IMR-90 (cell line): ENCODE results near the gene SH3RF3. TPM values are rescaled to one million over a fixed set of nuclear protein-coding genes. Genes with fewer than 3 reads are reported as not detected.

ENCODE experiments used
- ATAC-seq: fragments of 200-7000 bp; cut with Tn5 transposase; 2 replicates; pipeline ENCODE4 v1.9.1; 2020; ENCODE audit warnings: low read depth, mild to moderate bottlenecking, moderate library complexity
- BruUV-seq: library from RNA; stranded (reverse); fragments of 400-500 nt; replicated peaks from 2 replicates; lab custom pipeline; 2021; lab: Mats Ljungman, UMichigan
- CTCF ChIA-PET: fragments of 300-600 bp; formaldehyde crosslinking; extraction: SDS; loops from one replicate; lab custom pipeline; 2021; ENCODE audit warnings: antibody characterized with exemption; lab: Yijun Ruan, JAX
- POLR2A ChIA-PET: fragments of 300-600 bp; sonication (Branson Sonifier 250); formaldehyde crosslinking; loops from one replicate; lab custom pipeline; 2022; ENCODE audit warnings: antibody characterized with exemption; ENCODE audit not compliant: unreplicated experiment; lab: Charles Lee
- DNase-seq: peaks from one replicate; pipeline ENCODE4 v3.0.0; 2013
- H2AFZ ChIP-seq: replicated peaks from 2 replicates; pipeline ENCODE3; 2013; ENCODE audit warnings: low read length, mild to moderate bottlenecking; ENCODE audit not compliant: poor library complexity
- H2AK5ac ChIP-seq: 2 replicates; pipeline ENCODE4 v1.6.1; 2013; ENCODE audit warnings: low read depth, low read length, inconsistent platforms
- H2AK9ac ChIP-seq: replicated peaks from 2 replicates; pipeline ENCODE3; 2013; ENCODE audit warnings: mild to moderate bottlenecking, low read depth, low read length, moderate library complexity; ENCODE audit not compliant: poor library complexity
- H2BK120ac ChIP-seq: 2 replicates; pipeline ENCODE4 v1.6.1; 2013; ENCODE audit warnings: low read depth, low read length, inconsistent platforms
- H2BK15ac ChIP-seq: 3 replicates; pipeline ENCODE4 v1.6.1; 2013; ENCODE audit warnings: low read depth, low read length, inconsistent platforms
- H2BK20ac ChIP-seq: 2 replicates; pipeline ENCODE4 v1.6.1; 2013; ENCODE audit warnings: low read depth, mild to moderate bottlenecking, inconsistent platforms, low read length, moderate library complexity
- H2BK5ac ChIP-seq: 2 replicates; pipeline ENCODE4 v1.6.1; 2013; ENCODE audit warnings: mild to moderate bottlenecking, low read depth, low read length, inconsistent platforms; ENCODE audit not compliant: poor library complexity, severe bottlenecking
- H3K14ac ChIP-seq: replicated peaks from 2 replicates; pipeline ENCODE4 v1.6.1; 2013; ENCODE audit warnings: low read depth, low read length, inconsistent platforms
- H3K18ac ChIP-seq: 2 replicates; pipeline ENCODE4 v1.6.1; 2013; ENCODE audit warnings: low read depth, low read length, control low read depth
- H3K23ac ChIP-seq: 2 replicates; pipeline ENCODE4 v1.6.1; 2013; ENCODE audit warnings: low read depth, low read length, inconsistent platforms
- H3K27ac ChIP-seq: 2 replicates; pipeline ENCODE4 v1.5.1; 2013; ENCODE audit warnings: mild to moderate bottlenecking, control low read depth, low read length; ENCODE audit not compliant: insufficient read depth
- H3K27me3 ChIP-seq: 2 replicates; pipeline ENCODE4 v1.6.1; 2013; ENCODE audit warnings: low read length; ENCODE audit not compliant: control insufficient read depth, insufficient read depth
- H3K36me3 ChIP-seq: 2 replicates; pipeline ENCODE4 v1.6.1; 2013; ENCODE audit warnings: low read length, mixed read lengths; ENCODE audit not compliant: control insufficient read depth, insufficient read depth
- H3K4ac ChIP-seq: 2 replicates; pipeline ENCODE4 v1.6.1; 2013; ENCODE audit warnings: low read depth, low read length, inconsistent platforms
- H3K4me1 ChIP-seq: 2 replicates; pipeline ENCODE4 v1.6.1; 2013; ENCODE audit warnings: low read length, mixed read lengths; ENCODE audit not compliant: control insufficient read depth, insufficient read depth
- H3K4me2 ChIP-seq: 2 replicates; pipeline ENCODE4 v1.6.1; 2013; ENCODE audit warnings: low read depth, mild to moderate bottlenecking, control low read depth, low read length, moderate library complexity
- H3K4me3 ChIP-seq: 2 replicates; pipeline ENCODE4 v1.5.1; 2013; ENCODE audit warnings: low read depth, mild to moderate bottlenecking, control low read depth, low read length, moderate library complexity; ENCODE audit not compliant: insufficient read depth
- H3K56ac ChIP-seq: 2 replicates; pipeline ENCODE4 v1.6.1; 2013; ENCODE audit warnings: low read length, inconsistent platforms; ENCODE audit not compliant: insufficient read depth; ENCODE audit errors: extremely low read depth
- H3K79me1 ChIP-seq, 2 experiments: 2 replicates each; pipeline ENCODE4 v1.6.1; 2013; ENCODE audit warnings: low read length in 2 of 2, inconsistent platforms in 1 of 2, low read depth in 1 of 2
- H3K9ac ChIP-seq: 2 replicates; pipeline ENCODE4 v1.6.1; 2013; ENCODE audit warnings: low read depth, low read length, control low read depth
- H3K9me1 ChIP-seq: 2 replicates; pipeline ENCODE4 v1.6.1; 2013; ENCODE audit warnings: low read length, inconsistent platforms; ENCODE audit not compliant: insufficient read depth
- H3K9me3 ChIP-seq: 2 replicates; pipeline ENCODE4 v1.6.1; 2013; ENCODE audit warnings: low read length; ENCODE audit not compliant: control insufficient read depth, insufficient read depth
- H4K20me1 ChIP-seq: 2 replicates; pipeline ENCODE4 v1.6.1; 2013; ENCODE audit warnings: low read length, inconsistent platforms; ENCODE audit not compliant: insufficient read depth
- H4K5ac ChIP-seq: 2 replicates; pipeline ENCODE4 v1.6.1; 2013; ENCODE audit warnings: mild to moderate bottlenecking, low read depth, low read length, control low read depth
- H4K8ac ChIP-seq, 2 experiments: 2 replicates each; pipeline ENCODE4 v1.6.1; 2013; ENCODE audit warnings: low read depth in 2 of 2, low read length in 2 of 2, control low read depth in 1 of 2, inconsistent platforms in 1 of 2
- H4K91ac ChIP-seq: 2 replicates; pipeline ENCODE4 v1.6.1; 2013; ENCODE audit warnings: low read depth, low read length, inconsistent platforms; ENCODE audit not compliant: insufficient read depth
- MXI1 ChIP-seq: IDR thresholded peaks from 2 replicates; pipeline ENCODE4 v1.6.1; 2012; ENCODE audit warnings: low read depth, mild to moderate bottlenecking, low read length, moderate library complexity, borderline replicate concordance
- RAD21 ChIP-seq: IDR thresholded peaks from 2 replicates; pipeline ENCODE4 v1.6.1; 2012; ENCODE audit warnings: low read length, improper control_type of control experiment
- WGBS, 2 experiments: methylation state at CpG; one replicate each; pipeline versions ENCODE4 v1.1.5 to v1.1.7; 2013; ENCODE audit warnings: missing lambda C conversion rate in 2 of 2; ENCODE audit not compliant: insufficient read length in 1 of 2; ENCODE audit errors: extremely low coverage in 2 of 2; 5-methylcytosine and 5-hydroxymethylcytosine counted together
- dilution Hi-C: fragments of 300-500 bp; cut with HindIII; formaldehyde crosslinking; loops from one replicate; pipeline ENCODE4 v1.14.3; 2018; ENCODE audit warnings: low sequenced_read_pairs; ENCODE audit not compliant: unreplicated experiment
- in situ Hi-C: fragments of 300-500 bp; cut with MboI; formaldehyde crosslinking; loops from 3 replicates; pipeline ENCODE4 v1.14.3; 2019; ENCODE audit warnings: low sequenced_read_pairs, inconsistent platforms, mixed read lengths
- intact Hi-C: fragments of 100-400 bp; cut with micrococcal nuclease; formaldehyde crosslinking; loops from 2 replicates; pipeline ENCODE4 v1.10.0; 2022
- polyA plus RNA-seq, 3 experiments: library from polyadenylated mRNA; depleted of rRNA; stranded (reverse); fragments of >200 nt; gene quantifications; 2 replicates each; pipeline ENCODE4 v1.2.3, GENCODE V29; 2012; ENCODE audit warnings: low replicate concordance in 1 of 3
- total RNA-seq: library from RNA; depleted of rRNA; stranded (reverse); fragments of >200 nt; gene quantifications from 2 replicates; pipeline ENCODE4 v1.2.3, GENCODE V29; 2012
- TF ChIP-seq, protein P1 (sequence below): fragments of 150-350 bp; IDR thresholded peaks from 2 replicates; pipeline ENCODE4 v1.6.1; 2017; ENCODE audit warnings: mild to moderate bottlenecking, antibody characterized with exemption, low read length, low read depth
- TF ChIP-seq, protein P2 (sequence below): conservative IDR thresholded peaks from 2 replicates; pipeline ENCODE4 v1.5.1; 2012; ENCODE audit warnings: mild to moderate bottlenecking, low read depth, low read length, improper control_type of control experiment
- TF ChIP-seq, protein P3 (sequence below): fragments of 150-350 bp; IDR thresholded peaks from 2 replicates; pipeline ENCODE4 v1.6.1; 2016; ENCODE audit warnings: low read depth, mild to moderate bottlenecking, low read length, moderate library complexity, borderline replicate concordance

Gene SH3RF3
- total and polyA plus RNA-seq, 2 of the 4 experiments (the other 2 are of a cell fraction), result 3.4 to 5.3 TPM

DNA sequence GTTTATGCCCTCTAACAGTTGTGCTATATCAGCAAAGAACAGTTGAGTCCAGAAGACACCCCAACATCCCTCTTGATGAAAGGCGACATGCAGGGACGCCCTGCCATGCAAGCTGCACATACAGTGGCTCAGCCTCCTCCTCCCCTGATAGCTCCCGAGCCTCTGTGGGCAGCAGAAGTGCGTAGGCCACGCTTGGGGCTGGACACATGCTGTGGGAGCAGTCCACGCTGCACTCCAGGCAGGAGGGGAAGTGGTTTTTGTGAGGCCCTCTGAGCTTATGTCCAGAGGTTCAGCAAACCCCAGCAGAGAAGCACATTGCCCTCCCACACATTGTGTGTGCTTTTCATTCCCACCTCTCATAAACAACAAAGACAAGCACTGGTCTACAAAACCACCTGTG is 322.7 kb downstream of the SH3RF3 start:
- H3K4me2 ChIP-seq, result no peak overlapping the region
- H3K18ac ChIP-seq, result no peak overlapping the region
- no peak overlapping the region for H2AK5ac ChIP-seq
- no peak overlapping the region for H3K56ac ChIP-seq
- ATAC-seq, result no peak
- no peak overlapping the region for H3K27ac ChIP-seq
- H4K91ac ChIP-seq, result no peak overlapping the region
- intact Hi-C loops, result loop anchor here (2.0 kb wide), 1 partner anchor 19 kb away; no protein-coding TSS in a partner anchor
- no peak overlapping the region for H3K4me3 ChIP-seq
- CTCF ChIA-PET, result no interaction called here
- H2BK20ac ChIP-seq, result no peak overlapping the region
- H3K4ac ChIP-seq, result no peak overlapping the region
- TF ChIP-seq MXI1 (no peak), RAD21 (no peak)
- TF ChIP-seq, protein P1, sequence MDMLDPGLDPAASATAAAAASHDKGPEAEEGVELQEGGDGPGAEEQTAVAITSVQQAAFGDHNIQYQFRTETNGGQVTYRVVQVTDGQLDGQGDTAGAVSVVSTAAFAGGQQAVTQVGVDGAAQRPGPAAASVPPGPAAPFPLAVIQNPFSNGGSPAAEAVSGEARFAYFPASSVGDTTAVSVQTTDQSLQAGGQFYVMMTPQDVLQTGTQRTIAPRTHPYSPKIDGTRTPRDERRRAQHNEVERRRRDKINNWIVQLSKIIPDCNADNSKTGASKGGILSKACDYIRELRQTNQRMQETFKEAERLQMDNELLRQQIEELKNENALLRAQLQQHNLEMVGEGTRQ, result no peak
- TF ChIP-seq, protein P2, sequence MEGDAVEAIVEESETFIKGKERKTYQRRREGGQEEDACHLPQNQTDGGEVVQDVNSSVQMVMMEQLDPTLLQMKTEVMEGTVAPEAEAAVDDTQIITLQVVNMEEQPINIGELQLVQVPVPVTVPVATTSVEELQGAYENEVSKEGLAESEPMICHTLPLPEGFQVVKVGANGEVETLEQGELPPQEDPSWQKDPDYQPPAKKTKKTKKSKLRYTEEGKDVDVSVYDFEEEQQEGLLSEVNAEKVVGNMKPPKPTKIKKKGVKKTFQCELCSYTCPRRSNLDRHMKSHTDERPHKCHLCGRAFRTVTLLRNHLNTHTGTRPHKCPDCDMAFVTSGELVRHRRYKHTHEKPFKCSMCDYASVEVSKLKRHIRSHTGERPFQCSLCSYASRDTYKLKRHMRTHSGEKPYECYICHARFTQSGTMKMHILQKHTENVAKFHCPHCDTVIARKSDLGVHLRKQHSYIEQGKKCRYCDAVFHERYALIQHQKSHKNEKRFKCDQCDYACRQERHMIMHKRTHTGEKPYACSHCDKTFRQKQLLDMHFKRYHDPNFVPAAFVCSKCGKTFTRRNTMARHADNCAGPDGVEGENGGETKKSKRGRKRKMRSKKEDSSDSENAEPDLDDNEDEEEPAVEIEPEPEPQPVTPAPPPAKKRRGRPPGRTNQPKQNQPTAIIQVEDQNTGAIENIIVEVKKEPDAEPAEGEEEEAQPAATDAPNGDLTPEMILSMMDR, result no peak
- TF ChIP-seq, protein P3, sequence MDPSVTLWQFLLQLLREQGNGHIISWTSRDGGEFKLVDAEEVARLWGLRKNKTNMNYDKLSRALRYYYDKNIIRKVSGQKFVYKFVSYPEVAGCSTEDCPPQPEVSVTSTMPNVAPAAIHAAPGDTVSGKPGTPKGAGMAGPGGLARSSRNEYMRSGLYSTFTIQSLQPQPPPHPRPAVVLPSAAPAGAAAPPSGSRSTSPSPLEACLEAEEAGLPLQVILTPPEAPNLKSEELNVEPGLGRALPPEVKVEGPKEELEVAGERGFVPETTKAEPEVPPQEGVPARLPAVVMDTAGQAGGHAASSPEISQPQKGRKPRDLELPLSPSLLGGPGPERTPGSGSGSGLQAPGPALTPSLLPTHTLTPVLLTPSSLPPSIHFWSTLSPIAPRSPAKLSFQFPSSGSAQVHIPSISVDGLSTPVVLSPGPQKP, result no peak
- DNase-seq, result no peak
- H3K79me1 ChIP-seq, result peaks cover 2 to 29% of the 10 kb centered on the region in 2 experiments; a peak in 3 of 4 replicates
- no peak overlapping the region for H3K23ac ChIP-seq
- no peak overlapping the region for H2BK120ac ChIP-seq
- H3K4me1 ChIP-seq, result peaks cover 6% of the 10 kb centered on the region
- no peaks in the 10 kb centered on the region for H3K9me3 ChIP-seq
- peaks cover 25% of the 10 kb centered on the region; the same call in 1 of the 2 replicates for H4K20me1 ChIP-seq
- BruUV-seq, result no TSS peak
- dilution Hi-C loops, result no loop called here
- H2AK9ac ChIP-seq, result no peak overlapping the region
- no peak overlapping the region for H4K5ac ChIP-seq
- POLR2A ChIA-PET, result no interaction called here
- in situ Hi-C loops, result no loop called here
- peaks cover 52% of the 10 kb centered on the region for H3K36me3 ChIP-seq
- no peak overlapping the region for H4K8ac ChIP-seq
- no peaks in the 10 kb centered on the region for H3K27me3 ChIP-seq
- no peak overlapping the region for H2BK15ac ChIP-seq
- peaks cover 5% of the 10 kb centered on the region for H3K9me1 ChIP-seq
- no peak overlapping the region for H2AFZ ChIP-seq
- no peak overlapping the region for H3K14ac ChIP-seq
- WGBS, 2 experiments, result no CpG with 5 or more reads among the region's 6 CpGs
- no peak overlapping the region for H2BK5ac ChIP-seq
- H3K9ac ChIP-seq, result no peak overlapping the region
